Type B pancreatic cell (in vitro differentiated cells): ENCODE results near the gene SETDB1. TPM values are rescaled to one million over a fixed set of nuclear protein-coding genes. Genes with fewer than 3 reads are reported as not detected.

Experiments
- DNase-seq: peaks from one replicate; pipeline ENCODE4 v3.0.0; 2021; ENCODE audit warnings: mixed read lengths; ENCODE audit not compliant: unreplicated experiment; ENCODE audit errors: extremely low spot score
- H3K27ac Mint-ChIP-seq: 2 replicates; pipeline ENCODE4 v1.8.0; 2021; ENCODE audit warnings: mild to moderate bottlenecking, mixed read lengths
- H3K27me3 Mint-ChIP-seq: 2 replicates; pipeline ENCODE4 v1.8.0; 2021; ENCODE audit warnings: mixed read lengths
- H3K36me3 Mint-ChIP-seq: 2 replicates; pipeline ENCODE4 v1.8.0; 2021; ENCODE audit warnings: mixed read lengths
- H3K4me1 Mint-ChIP-seq: one replicate; pipeline ENCODE4 v1.8.0; 2021; ENCODE audit warnings: mixed read lengths; ENCODE audit not compliant: unreplicated experiment
- H3K4me3 Mint-ChIP-seq: 2 replicates; pipeline ENCODE4 v1.8.0; 2021; ENCODE audit warnings: mild to moderate bottlenecking, mixed read lengths
- H3K9me3 Mint-ChIP-seq: 2 replicates; pipeline ENCODE4 v1.8.0; 2021; ENCODE audit warnings: mixed read lengths
- total RNA-seq: library from RNA; stranded (reverse); gene quantifications from 2 replicates; pipeline ENCODE4 v1.2.1, GENCODE V29; 2021; ENCODE audit warnings: low replicate concordance
- TF ChIP-seq, protein P1 (sequence below): fragments of 200-600 bp; sonication (generic); conservative IDR thresholded peaks from 2 replicates; pipeline ENCODE4 v1.5.0; 2021; ENCODE audit warnings: antibody characterized with exemption, mild to moderate bottlenecking

The SETDB1 gene
- total RNA-seq, 1 donor from 2014 or later: 73.8 TPM

DNA sequence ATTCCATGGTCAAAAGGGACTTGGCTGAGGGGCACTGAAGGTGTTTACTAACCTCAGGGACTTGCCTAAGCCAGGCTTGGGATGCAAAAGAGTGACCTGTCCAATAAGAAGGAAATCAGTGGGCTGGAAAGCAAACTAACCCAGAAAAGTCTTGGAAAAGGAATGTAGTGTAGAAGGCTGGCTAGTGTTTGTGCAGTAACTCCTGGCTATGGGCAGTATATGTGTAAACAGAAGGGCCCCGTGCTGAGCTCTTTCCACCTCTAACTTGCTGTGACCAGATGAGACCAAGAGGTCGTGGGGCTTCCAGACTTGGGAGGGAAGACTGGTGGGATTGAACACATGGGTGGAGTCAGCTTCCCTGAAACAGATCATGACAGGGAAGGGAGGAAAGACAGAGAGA, 76.4 kb downstream of the SETDB1 start:
- H3K4me1 Mint-ChIP-seq: peaks cover 33% of the 10 kb centered on the region
- H3K36me3 Mint-ChIP-seq: peaks cover 14% of the 10 kb centered on the region
- H3K27ac Mint-ChIP-seq: peak overlapping the region; percentile 73
- H3K27me3 Mint-ChIP-seq: no peaks in the 10 kb centered on the region
- peak overlapping the region; percentile 81 for H3K4me3 Mint-ChIP-seq
- TF ChIP-seq, protein P1, sequence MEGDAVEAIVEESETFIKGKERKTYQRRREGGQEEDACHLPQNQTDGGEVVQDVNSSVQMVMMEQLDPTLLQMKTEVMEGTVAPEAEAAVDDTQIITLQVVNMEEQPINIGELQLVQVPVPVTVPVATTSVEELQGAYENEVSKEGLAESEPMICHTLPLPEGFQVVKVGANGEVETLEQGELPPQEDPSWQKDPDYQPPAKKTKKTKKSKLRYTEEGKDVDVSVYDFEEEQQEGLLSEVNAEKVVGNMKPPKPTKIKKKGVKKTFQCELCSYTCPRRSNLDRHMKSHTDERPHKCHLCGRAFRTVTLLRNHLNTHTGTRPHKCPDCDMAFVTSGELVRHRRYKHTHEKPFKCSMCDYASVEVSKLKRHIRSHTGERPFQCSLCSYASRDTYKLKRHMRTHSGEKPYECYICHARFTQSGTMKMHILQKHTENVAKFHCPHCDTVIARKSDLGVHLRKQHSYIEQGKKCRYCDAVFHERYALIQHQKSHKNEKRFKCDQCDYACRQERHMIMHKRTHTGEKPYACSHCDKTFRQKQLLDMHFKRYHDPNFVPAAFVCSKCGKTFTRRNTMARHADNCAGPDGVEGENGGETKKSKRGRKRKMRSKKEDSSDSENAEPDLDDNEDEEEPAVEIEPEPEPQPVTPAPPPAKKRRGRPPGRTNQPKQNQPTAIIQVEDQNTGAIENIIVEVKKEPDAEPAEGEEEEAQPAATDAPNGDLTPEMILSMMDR: no peak
- DNase-seq: no peak
- H3K9me3 Mint-ChIP-seq: no peaks in the 10 kb centered on the region

DNA sequence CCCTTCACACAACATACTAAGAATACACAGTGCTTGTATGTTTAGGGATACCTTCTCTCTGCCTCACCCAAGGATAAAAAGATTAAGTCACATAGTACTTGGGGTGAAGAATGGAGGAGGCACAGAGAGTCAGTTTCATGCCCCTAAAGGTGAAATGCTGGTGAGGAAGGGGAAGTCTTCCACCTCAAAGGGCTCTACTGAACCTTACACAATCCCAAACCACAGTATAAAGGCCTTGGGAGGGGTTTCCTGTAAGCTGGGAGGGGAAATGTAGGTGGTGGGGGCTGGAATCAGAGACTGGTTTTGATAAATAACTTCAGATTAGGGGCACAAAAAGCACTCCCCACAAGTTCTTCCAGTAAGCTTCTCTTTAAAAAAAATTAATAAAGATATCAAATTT, 77.0 kb downstream of the SETDB1 start:
- Mint-ChIP-seq H3K27me3 (no peaks in the 10 kb centered on the region), H3K36me3 (peaks cover 14% of the 10 kb centered on the region), H3K9me3 (no peaks in the 10 kb centered on the region), H3K4me3 (peak overlapping the region; percentile 81), H3K4me1 (peaks cover 39% of the 10 kb centered on the region), H3K27ac (peak overlapping the region; percentile 73)
- TF ChIP-seq, protein P1: no peak
- DNase-seq: no peak

DNA sequence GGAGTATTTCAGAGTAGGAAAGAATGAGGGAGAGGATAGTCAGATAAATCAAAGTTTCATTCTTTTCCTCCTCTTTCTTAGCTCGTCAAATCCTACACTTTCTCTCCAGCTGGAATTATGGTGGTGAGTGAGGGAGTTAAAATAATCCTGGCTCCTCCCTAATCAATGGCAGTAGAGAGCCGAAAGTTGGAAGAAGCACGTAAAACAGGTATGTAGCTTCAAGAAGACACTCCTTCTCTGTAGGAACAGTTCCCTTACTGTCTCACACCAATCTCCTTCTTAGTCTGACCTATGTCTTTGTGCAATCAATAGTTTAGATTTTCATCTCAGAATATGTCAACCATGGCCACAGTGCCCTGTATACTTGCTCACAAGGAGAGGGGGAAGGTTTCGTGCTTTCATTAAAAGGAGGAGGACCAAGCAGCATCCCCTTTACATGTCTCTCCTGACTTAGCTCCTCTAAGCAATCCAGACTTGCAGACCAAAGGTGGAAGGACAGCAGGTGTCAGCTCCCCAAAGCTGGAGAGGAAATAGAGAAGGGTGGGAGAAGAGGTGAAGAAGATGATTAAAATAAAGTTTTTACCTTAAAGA, 79.7 kb downstream of the SETDB1 start:
- H3K27ac Mint-ChIP-seq: peak overlapping the region; percentile 97
- peak overlapping the region; percentile 92 for H3K4me3 Mint-ChIP-seq

DNA sequence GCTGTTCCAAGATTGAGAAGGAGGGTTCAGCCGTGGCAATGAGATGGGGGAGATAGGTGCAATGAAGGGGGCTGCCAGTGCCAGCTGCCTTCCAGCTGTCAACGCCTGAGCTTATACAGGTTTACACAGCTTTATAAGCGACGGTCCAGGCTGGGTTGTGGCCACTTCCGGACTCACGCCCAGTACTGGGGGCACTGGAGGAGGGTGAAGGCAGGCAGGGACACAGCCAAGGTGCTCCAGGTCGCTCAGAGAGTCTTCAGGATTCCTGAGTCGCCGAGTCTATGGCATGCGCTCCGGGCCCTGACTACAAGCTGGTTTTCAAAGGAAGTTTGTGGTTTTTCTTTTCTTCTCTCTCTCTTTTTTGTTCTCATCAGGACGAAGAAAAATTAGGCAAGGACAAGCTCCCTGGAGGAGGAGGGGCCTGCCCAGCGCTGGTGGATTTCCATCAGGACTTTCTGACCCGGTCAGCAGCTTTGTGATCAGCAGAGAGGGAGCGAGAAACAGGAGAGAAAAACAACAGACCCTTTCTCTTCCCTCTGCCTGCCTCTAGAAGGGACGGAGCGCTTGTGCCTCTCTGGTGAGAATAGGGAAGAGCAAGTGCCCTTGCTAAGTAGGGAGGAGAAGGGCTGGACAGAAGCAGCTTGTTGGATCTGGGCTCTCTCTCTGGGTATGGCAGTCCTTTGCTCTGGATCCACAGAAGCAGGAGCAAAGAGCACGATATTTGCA, 80.3 kb downstream of the SETDB1 start, which contains the start of gene MINDY1:
Gene MINDY1 (minus strand): TSS at position 576 of the 726 bp plus-strand sequence. CDS start 4,285 bp downstream, outside the sequence.
- Mint-ChIP-seq H3K9me3 (no peaks in the 10 kb centered on the region), H3K36me3 (peaks cover 9% of the 10 kb centered on the region), H3K4me3 (peak within 1 kb of the TSS; percentile 92), H3K27me3 (no peaks in the 10 kb centered on the region), H3K27ac (peak within 1 kb of the TSS; percentile 97), H3K4me1 (peaks cover 52% of the 10 kb centered on the region)
- TF ChIP-seq, protein P1: peak; percentile 67
- DNase-seq: peak; percentile 77

More for the DNA sequence above, 79.7 kb downstream of the SETDB1 start:
- DNase-seq: no peak
- Mint-ChIP-seq H3K9me3 (no peaks in the 10 kb centered on the region), H3K4me1 (peaks cover 48% of the 10 kb centered on the region), H3K36me3 (peaks cover 9% of the 10 kb centered on the region), H3K27me3 (no peaks in the 10 kb centered on the region)
- TF ChIP-seq, protein P1: no peak

DNA sequence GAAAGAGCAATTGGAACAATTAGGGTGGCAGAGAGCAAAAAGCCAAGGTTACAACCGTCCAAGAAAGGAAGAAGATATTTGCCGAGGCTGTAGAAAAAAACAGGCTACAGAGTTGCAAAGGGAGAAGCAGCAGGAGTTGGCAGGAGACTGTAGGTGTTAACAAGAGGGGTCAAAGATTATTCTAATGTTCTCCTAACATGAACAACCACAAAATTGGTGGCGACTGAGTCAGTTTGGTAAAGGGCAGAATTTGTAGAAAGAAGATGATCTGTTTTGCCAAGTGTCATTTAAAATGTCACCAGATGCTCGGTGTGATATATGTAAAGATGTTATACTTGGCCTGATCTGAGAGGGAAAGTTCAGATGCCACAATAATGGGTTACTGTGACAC, 81.7 kb downstream of the SETDB1 start:
- Mint-ChIP-seq H3K36me3 (peaks cover 4% of the 10 kb centered on the region), H3K9me3 (no peaks in the 10 kb centered on the region), H3K4me3 (peak overlapping the region; percentile 92), H3K4me1 (peaks cover 50% of the 10 kb centered on the region), H3K27ac (peak overlapping the region; percentile 97), H3K27me3 (no peaks in the 10 kb centered on the region)
- TF ChIP-seq, protein P1: no peak
- DNase-seq: no peak
